ENCODE measurements around the gene A4GALT.

A4GALT gene

GRCh38 chr22:42700901-42701300 lies 19.8 kb downstream of the A4GALT start:
- no peak for FAIRE-seq

DNA sequence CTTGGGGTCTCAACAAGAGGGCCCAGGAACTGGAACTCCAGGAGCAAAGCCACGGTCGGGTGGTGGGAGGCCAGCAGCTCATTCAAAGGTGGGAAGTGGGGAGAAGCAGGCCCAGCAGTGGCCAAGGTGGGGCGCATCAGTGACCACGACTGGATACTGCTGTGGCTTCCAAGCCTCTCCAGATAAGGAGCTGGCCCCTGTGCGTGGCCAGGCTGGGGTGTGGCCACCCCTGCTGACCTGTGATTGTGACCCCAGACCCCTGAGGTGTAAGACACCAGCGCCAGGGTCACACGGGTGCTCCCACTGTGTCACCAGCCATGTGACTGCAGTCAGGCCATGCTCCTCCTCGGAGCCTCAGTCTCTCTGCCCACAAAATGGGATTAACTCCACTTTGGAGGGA lies 20.3 kb downstream of the A4GALT start:
- FAIRE-seq, result no peak

DNA sequence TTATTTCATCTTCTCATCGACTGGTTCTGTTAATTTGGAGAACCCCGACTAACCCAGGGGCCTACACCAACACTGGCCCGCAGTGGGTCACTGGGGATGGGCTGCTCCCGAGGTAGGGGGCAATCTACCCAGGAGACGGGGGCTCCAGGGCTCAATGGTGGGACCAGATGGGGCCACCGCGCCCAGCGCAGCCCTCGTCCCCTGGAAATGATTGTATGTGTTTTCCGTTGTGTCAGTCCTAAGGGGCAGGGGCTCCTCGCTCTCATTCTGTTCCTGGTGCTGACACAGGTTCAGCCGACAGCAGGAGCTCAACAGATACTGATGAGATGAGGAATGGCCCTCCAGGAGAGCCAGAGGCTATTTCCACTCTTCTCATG lies 20.7 kb downstream of the A4GALT start:
- FAIRE-seq, result no peak

DNA sequence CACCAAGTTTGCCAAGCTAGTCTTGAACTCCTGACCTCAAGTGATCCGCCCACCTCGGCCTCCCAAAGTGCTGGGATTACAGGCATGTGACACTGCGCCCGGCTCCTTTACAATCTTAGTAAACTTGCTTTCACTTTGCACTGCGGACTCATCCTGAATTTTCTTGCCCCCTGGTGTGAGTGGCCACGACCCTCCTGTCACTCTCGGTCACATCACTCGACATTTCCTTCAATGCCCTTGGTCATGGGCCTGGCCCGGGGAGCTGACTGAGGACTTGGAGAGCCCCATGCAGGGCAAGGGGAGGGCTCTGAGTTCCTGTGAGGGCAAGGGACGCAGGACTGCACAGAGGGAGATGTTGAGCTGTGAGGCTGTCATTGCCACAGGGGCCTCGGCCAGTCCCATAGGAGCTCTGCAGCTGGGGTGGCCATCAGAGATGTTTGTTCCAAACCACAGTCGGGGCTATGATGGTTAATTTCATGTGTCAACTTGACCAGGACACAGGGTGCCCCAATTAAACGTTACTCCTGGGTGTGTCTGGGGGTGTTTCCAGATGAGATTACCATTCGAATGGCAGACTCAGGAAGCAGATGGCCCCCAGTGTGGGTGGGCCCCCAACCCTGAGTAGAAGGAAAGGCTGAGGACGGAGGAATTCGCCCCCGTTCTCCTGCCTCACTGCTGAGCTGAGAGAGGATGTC lies 21.2 kb downstream of the A4GALT start:
- no peak for FAIRE-seq

DNA sequence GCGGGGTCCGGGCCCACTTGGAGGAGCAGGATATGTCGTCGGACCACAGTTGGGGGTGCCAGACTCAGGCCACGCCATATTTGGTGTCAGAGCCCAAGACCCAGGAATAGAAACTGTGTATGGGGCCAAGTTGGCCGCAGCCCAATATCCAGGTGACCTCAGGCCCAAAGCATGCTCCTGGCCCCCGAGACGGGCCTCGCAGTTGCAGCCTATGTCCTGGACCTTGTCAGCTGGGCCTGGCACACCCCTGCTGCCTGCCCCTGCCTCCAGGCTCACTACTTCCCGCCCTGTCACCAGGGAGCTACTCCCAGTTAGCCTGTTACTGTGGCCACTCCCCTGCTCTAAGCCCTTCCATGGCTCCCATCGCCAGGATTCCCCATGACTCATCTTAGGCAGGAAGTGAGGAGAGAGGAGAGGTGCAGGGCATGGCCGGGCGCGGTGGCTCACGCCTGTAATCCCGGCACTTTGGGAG lies 23.1 kb downstream of the A4GALT start:
- no peak for FAIRE-seq

DNA sequence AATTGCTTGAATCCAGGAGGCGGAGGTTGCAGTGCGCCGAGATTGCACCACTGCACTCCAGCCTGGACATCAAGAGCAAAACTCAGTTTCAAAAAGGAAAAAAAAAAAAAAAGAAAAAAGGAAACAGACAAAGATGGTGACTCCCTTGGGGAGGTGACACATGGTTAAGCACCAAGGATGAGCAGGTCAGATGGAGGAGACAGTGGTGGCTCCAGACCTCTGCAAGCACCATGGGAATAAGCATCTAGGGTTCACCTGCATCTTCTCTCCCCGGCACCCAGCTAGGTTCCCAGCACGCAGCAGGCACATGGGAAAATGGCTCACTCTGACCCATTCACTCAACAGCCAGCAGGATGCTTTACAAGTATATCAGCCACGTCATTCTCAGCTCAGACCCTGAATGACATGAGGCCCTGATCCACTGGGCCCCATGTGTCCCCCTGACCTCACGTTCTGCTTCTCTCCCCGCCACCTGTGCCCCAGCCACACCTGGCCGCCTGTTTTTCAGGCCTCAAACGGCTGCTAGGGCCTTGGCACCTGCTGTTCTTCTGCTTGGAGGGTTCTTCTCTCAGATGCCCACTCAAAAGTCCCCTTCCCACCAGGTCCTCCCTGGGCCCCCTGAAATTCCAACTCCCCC lies 24.2 kb downstream of the A4GALT start:
- FAIRE-seq, result no peak

- FAIRE-seq, result no peak
Measured at GRCh38 chr22:42695294-42695693, 25.4 kb downstream of the A4GALT start.

- FAIRE-seq, result no peak
Measured at GRCh38 chr22:42693763-42694683, 26.6 kb downstream of the A4GALT start.

DNA sequence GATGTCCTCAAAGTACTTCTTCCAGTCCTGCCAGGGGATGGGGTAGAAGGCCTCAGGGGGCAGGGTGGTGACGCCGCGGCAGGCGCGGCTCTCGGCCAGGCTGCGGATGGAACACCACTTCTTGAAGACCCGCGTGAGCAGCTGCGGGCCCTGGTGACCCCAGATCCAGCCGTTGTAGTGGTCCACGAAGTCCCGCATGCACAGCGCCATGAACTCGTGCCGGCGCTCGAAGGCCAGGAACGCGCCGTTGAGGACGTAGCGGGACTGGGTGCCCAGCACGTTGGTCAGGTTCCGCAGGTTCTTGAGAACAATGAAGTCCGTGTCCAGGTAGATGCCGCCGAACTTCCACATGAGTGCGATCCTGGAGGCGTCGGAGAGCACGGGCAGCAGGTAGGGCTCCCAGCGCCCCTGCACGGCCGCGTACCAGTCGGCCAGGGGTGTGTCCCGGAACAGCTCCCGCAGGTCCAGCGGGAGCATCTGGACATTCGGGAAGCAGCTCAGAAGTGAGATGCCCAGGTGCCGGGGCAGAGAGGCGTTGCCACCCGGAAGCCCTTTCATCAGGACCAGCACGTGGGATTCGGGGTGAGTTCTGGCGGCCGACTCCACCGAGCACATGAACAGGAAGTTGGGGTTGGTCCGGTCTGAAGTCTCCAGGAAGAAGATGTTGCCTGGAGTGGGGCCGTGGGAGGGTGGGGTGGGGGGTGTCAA lies 27.5 kb downstream of the A4GALT start:
- no peak for FAIRE-seq

DNA sequence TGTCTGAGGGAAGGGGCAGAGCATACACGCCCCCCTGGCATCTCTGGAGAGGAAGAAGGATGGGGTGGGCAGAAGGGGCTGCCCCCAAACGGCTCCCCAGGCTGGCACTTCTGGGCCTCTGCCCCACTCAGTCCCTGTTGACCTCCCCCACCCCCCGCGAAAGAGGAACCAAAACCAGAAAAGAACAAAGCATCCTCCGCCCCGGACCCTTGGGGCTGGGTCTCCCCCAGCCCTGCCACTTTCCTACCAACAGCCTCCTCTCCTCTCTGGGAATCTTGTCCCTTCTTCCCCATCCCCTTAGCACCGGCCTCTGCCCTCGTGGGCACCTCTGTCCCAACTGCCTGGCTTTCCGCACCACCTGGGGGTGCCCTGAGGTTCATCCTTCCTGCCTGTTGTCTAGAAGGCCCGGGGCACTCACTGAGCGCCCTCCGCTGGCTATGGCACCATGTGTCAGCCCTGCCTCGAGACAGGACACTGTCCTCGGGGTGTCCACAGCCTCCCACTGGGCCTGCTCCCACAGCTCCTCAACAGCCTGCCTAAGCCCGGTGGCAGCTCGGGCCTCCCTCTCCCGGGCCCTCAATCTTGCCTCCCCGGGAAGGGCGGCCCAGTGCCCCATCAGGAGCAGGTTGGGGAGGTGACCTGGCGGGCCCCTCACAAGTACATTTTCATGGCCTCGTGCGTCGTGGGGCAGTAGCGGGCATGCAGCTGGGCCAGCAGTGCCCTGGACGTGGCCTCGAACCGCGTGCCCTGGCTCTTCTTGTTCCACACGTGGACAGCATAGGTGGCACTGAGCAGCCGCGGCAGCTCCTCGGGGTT lies 28.2 kb downstream of the A4GALT start:
- no peak for FAIRE-seq

DNA sequence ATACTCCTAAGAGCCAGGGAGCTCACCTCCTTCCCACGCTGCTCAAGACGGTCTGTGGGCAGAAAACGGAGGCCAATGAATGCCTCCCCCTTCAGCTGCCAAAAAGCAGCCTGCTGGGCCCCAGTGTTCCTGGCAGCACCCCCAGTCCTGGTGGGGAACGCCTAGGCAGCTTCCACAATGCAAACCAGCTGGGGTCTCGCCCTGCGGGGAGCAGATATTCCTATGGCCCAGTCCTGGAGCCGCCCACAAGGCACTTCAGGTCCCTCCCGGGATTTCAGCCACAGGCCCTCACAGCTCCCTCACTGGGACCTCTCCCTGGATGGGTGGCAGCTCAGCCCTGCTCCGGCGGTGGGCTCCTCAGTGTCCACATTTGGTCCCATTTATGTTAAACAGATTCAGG lies 29.2 kb downstream of the A4GALT start:
- FAIRE-seq, result no peak

- peak; percentile 88 for FAIRE-seq
Measured at GRCh38 chr22:42688241-42689211, 32.1 kb downstream of the A4GALT start.

- no peak for FAIRE-seq
Measured at GRCh38 chr22:42686756-42687491, 33.7 kb downstream of the A4GALT start.

GRCh38 chr22:42685941-42686653 lies 34.6 kb downstream of the A4GALT start:
- FAIRE-seq, result no peak

DNA sequence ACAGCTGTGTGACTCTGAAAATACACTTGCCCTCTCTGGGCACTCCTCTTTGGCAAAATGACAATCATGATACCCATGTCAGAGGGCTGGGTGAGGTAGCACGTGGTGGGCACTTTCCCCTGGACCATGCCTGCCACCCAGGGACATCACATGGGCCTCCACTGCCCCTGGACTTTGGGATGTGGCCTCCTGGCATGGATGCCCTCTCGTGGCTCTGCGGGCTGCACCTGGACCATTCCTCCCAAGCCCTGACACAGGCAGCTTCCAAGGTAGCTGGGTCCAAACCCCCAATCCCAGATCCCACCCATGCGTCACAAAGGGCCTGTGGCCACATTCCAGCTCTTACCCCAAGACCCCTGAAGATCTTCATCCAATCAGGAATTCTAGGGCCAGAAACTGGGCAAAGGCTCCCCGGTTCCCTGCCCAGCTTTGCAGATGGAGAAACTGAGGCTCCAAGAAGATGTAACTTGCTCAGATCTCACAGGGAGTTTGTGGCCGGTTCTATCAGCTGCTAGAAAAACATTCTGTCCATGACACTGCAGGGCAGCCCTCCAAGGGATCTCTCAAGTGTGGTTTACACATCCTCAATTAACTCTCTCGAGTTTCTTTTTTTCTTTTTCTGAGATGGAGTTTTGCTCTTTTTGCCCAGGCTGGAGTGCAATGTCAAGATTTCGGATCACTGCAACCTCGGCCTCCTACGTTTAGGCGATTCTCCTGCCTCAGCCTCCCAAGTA lies 36.0 kb downstream of the A4GALT start:
- no peak for FAIRE-seq

GRCh38 chr22:42683578-42684283 lies 36.9 kb downstream of the A4GALT start:
- no peak for FAIRE-seq

DNA sequence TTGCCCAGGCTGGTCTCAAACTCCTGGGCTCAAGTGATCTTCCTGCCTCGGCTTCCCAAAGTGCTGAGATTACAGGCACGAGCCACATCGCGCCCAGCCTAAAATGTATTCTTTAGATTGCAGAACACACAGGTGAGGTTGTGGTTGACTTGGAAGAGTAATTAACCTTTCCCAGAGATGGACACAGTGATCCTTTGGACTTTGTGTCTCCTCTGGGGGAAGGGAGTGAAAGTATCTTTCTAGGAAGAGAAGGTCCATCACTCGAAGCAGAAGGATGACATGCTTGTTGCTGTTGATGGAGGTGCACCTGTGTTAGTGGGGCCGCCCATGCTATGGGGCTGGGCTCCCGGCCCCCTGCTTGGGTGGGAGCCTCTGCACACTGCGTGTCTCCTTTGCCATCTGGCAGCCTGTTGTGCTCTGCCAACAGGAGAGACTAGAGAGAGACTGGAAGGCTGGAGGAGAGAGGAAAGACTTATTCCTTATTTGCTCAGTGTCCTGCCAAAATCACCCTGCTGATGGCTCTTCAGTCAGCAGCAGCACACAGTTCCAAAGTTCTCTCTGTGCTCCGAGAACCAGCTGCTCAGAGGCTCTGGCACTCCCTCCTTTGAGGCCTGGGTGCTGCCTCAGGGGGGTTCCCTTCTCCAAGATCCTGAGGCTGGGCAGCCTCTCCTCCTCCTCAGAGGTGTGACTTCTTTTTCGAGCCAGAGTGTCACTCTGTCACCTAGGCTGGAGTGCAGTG lies 38.4 kb downstream of the A4GALT start:
- FAIRE-seq, result no peak
